Ovary (tissue), 3 donors: ENCODE measurements around the gene TIPARP.

ENCODE experiments used
- CTCF ChIP-seq, 3 donors: fragments of 450-650 bp in 2 of 3; fragments of 200-600 bp in 1 of 3; IDR thresholded peaks; one replicate each; pipeline versions ENCODE4 v1.5.1 to v1.8.0; 2016 to 2022; ENCODE audit warnings: antibody characterized with exemption in 3 of 3, mild to moderate bottlenecking in 1 of 3
- POLR2A ChIP-seq: fragments of 450-650 bp; IDR thresholded peaks from one replicate; pipeline ENCODE4 v1.6.1; 2017; ENCODE audit warnings: antibody characterized with exemption, mild to moderate bottlenecking, moderate library complexity
- donor health status: DM: no; HTN: no; CAD: no.

GRCh38 chr3:156627946-156628569 is 46.3 kb upstream of the TIPARP start:
- TF ChIP-seq CTCF (IDR thresholded peaks at IDR 0.05) (no peak), POLR2A (no peak)
